HG03571 (cell line): ENCODE results near the gene PTPRF.

Experiments
- ATAC-seq: cut with Tn5 transposase; IDR thresholded peaks from one replicate; pipeline ENCODE4 v1.9.1; 2021; ENCODE audit not compliant: unreplicated experiment

PTPRF gene

DNA sequence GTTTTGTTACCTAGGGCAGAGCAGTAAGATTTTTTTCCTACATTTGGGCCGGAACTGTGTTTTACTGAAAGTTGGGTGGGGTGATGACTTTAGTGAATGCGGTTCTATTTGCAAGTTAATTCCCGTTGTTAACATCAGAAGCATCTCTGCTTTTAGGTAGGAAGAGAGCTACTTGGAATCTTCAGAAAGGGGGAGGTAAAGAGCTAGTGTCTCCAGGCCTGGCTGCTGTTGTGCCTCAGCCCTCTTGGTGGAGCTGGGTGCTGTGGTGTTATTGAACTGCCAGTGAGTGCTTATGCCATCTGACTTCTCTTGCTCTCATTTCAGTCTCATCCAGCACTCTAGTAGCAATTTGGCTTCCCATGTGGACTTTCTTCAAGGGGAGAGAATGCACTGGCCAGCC is 122.7 kb downstream of the PTPRF start:
- ATAC-seq = no peak

DNA sequence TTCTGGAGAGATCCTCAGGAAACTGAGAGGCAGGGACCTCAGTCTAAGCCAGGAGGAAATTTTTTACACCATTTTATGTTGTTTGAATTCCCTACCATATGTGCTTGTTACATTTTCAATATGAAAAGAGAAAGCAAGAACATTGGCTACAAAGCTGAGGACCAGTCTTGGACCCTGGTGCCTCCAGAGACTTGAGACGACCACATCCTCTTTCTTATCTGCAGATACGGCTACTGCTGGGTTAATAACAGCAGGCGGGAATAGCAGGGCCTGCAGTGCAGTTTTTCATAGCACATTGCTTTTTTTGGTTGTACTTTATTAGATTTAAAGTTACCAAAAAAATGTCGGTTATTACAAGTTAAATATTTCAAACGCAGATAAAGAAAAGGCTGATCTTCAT is 123.2 kb downstream of the PTPRF start:
- no peak for ATAC-seq

DNA sequence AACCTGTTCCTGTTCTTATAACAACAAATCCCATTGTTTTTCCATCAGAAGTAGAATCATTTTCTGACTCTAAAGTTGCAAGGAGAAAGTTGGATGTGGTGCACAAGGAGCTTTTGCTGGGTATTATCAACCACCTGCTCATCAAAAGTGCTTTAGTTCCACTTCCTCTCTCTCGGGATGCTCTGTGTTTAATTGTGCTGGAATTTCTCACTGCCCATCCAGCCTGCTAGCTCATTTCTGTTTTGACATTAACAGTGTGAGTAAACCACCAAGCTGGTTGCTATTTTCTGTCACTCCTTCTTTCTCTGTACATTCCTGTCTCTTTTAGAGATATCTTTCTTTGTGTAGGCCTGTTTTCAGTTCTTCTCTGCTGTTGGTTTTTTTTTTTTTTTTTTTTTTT is 125.3 kb downstream of the PTPRF start:
- no peak for ATAC-seq

DNA sequence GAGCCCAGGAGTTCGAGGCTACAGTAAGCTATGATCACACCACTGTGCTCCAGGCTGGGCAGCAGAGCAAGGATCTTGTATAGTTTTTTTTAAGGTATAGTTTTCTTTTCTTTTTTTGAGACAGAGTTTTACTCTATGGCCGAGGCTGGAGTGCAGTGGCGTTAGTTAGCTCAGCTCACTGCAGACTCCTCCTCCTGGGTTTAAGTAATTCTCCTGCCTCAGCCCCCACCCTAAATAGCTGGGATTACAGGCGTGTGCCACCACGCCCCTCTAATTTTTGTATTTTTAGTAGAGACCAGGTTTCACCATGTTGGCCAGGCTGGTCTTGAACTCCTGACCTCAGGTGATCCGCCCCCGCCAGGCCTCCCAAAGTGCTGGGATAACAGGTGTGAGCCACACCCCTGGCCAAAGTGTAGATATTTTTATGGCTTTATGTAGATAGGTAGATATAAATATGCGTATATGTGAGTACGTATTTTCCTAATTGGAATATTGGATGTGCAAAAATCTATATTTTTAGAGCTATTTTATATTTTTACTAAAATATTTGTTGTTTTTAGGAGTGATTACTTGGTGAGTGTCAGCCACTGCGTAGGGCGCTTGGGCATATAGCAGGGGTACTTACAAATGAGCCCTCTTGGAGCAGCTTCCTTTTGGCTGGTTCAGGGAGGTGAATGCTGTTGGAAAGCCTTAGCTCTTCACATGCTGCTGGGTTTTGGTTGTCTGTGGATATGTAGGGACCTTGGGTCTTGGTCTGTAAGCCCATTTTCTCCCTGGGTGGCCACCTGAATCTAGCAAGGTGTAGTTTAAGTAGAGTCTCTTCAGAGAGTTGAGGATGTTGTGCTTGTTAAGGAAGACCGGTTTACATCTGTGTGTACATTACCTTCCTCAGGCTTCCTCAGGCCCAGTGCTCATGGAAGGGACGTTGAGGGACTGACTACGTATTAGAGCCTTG is 128.8 kb downstream of the PTPRF start:
- no peak for ATAC-seq

DNA sequence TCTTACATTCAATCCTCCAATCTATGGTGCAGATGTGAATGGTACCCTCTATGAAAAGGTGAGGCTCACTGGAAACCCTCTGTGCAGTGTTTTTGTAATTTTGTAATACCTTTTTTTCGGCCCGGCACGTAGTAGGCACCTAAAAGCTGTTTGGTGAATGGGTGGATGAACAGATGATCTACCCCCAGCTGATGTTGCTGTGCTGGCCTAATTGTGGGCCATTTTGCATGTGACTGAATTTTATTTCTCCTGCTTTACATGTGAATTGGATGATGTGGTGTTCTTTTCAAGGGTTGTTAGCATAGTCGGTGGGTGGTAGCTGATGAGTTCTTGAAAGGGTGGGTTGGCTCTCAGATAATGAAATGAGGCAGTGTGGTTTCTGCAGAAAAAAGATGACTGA is 129.7 kb downstream of the PTPRF start:
- ATAC-seq = no peak

DNA sequence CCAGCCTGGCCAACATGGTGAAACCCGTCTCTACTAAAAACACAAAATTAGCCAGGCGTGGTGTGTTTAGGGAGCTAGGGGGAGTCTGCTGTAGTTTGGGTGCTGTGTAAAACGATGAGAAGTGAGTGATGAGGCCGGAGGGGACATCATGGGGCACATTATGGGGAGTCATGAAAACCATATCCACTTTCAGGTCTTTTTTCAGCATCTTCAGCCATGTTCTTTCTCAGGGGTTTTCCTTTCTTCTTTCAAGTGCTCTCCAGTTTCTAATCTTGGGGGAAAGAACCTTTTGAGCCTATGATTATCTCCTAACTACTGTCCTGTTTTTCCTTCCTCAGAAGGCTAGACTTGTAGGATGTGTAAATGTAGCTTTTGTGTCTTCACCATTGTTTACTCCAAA is 133.7 kb downstream of the PTPRF start:
- ATAC-seq = no peak

DNA sequence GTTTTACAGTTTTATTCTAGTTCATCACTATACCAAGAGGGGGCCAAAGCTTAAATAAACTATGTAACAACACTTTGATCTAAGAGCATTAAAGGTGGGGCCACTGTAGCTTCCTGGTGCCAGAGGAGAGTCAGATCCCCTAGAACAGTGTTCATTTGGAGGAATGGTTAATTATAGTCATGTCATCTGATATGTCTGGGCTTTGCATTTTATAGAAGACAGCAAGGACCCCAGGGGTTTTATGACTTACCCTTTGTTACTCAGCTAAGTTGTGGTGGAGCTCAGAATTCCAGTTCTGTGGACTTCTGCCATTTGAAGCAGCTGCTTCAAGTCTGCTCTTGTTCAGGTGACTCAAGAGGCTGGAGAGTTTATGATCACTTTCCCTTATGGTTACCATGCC is 135.9 kb downstream of the PTPRF start:
- no peak for ATAC-seq

DNA sequence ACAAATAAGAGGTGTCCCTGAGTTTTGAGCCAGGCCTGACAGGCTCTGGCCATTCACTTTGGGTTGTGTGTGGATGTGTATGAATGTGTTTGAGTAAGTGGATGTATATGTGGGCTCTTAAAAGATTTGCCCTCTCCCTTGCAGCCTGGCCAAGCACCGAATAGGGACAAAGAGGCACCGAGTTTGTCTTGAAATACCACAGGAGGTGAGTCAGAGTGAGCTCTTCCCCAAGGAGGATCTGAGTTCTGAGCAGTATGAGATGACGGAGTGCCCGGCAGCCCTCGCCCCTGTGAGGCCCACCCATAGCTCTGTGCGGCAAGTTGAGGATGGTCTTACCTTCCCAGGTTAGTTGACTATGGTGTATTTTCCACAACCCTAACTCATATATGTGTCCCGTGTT is 138.3 kb downstream of the PTPRF start:
- no peak for ATAC-seq

DNA sequence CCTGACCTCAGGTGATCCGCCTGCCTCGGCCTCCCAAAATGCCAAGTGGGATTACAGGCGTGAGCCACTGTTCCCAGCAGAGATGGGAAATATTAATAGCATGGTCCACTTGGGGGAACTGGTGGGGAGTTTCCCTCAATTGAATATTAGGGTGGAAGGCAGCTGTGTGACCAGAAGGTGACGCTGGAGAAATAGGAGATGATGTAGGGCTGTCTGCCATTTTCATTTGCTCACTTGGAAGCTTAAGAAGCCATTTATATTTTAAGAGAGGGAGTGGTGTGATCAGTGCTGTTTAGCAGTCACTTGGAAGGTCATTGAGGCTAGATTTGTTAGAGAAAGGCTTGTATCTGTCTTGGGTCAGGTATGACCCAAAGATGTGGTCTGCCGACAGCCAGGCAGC is 139.2 kb downstream of the PTPRF start:
- no peak for ATAC-seq

DNA sequence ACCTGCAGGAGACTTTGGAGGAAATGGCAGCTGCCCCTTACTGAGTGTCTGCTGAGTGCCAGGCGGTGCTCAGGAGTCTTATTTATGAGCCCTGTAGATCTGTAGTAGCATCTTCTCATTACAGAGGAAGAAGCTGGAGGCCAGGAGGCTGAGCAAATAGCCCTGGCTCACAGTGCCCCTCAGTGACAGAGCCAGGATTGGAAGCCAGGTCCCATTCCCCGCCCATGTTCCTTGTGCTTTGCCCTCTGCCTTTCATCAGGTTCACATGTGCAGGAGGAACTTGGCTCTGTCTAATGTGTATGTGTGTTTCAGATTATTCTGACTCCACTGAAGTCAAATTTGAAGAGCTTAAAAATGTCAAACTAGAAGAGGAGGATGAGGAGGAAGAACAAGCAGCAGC is 140.5 kb downstream of the PTPRF start:
- ATAC-seq = no peak

DNA sequence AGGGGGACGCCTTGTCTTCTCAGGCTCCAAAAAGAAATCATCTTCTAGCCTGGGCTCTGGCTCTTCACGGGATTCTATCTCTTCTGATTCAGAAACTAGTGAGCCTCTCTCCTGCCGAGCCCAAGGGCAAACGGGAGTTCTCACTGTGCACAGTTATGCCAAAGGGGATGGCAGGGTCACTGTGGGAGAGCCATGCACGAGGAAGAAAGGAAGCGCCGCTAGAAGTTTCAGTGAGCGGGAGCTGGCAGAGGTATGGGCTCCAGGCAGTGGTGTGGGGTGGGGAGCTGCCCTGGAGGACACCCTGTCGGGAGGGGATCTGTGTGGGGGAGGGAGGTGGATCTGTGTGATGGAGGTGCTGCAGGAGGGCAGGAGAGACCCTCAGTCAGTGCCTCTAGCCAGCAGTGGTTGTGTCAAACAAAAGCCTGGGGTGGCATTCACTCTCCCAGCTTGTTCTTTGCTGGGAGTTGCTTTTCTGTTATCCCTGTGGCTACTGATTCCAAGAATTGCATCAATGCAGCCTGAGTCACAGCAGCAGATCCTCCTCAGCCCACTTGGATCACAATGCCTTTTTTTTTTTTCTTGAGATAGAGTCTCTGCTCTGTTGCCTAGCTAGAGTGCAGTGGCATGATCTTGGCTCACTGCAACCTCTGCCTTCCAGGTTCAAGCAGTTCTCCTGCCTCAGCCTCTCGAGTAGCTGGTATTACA is 141.1 kb downstream of the PTPRF start:
- ATAC-seq = no peak

DNA sequence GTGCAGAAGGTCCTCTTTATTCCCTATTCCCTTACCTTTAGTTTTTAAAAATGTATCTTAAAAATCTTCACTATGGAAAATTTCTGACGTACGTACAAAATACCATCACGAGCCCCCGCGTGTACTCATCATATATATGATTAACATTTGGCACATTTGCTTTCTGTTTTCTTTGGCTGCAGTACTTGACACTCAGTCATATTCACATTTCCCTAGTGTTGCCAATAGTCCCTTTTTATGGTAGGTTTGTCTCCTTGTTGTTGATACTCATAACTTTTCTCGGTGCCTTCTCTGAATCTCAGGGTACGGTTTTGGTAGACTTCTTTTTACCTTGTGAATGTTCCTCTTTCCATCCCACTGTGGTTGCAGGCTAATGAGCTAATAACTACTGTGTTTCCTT is 142.6 kb downstream of the PTPRF start:
- no peak for ATAC-seq
